GM08714 (cell line): ENCODE measurements around the gene MYH14.

ENCODE experiments used
- H3K4me3 ChIP-seq: fragments of 200-500 bp; sonication (Bioruptor generic); 2 replicates; pipeline ENCODE4 v1.5.1; 2014; ENCODE audit warnings: mild to moderate bottlenecking, low read length, inconsistent platforms
- ZNF274 ChIP-seq: IDR thresholded peaks from 2 replicates; pipeline ENCODE4 v1.6.1; 2012; ENCODE audit warnings: mild to moderate bottlenecking, low read depth, low read length

The MYH14 gene

DNA sequence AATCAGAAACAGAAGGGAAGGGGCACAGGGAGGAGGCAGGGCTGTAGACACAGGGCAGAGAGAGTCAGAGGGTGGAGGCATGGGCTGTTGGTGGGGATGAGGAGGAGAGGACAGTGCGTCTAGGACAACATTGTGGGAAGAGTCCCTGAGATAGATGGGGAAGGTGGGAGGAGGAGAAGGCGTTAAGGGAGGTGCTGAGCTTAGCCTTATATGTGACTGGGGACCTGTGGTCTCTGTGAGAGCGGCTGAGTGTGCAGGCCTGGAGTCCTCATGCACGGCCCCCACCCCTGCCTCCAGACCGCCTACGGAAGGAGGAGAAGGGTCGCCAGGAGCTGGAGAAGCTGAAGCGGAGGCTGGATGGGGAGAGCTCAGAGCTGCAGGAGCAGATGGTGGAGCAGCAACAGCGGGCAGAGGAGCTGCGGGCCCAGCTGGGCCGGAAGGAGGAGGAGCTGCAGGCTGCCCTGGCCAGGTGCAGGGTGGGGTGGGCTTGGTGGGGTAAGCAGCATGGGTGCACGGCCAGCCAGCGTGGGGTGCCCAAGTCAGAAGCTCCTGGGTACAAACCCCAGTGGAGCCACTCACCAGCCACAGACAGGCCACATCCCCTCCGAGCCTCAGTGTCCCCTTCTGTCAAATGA is 69.0 kb downstream of the MYH14 start:
- no peak overlapping the region for H3K4me3 ChIP-seq
- TF ChIP-seq ZNF274, result no peak

DNA sequence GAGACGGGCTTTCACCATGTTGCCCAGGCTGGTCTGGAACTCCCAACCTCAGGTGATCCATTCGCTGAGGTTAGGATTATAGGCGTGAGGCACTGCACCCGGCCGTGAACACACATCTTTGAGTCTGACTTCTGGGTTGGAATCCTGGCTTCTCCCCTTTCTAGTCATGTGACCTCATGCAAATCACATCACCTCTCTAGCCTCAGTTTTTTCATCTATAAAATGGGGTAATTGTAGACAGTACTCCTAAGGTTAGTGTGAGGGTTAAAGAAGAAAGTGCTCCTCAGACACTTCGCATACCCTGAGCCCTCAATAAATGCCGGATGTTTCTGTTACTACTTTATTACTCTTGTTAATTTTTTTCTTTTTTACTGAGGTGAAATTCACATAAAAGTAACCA is 70.4 kb downstream of the MYH14 start:
- TF ChIP-seq ZNF274, result no peak
- no peak overlapping the region for H3K4me3 ChIP-seq

DNA sequence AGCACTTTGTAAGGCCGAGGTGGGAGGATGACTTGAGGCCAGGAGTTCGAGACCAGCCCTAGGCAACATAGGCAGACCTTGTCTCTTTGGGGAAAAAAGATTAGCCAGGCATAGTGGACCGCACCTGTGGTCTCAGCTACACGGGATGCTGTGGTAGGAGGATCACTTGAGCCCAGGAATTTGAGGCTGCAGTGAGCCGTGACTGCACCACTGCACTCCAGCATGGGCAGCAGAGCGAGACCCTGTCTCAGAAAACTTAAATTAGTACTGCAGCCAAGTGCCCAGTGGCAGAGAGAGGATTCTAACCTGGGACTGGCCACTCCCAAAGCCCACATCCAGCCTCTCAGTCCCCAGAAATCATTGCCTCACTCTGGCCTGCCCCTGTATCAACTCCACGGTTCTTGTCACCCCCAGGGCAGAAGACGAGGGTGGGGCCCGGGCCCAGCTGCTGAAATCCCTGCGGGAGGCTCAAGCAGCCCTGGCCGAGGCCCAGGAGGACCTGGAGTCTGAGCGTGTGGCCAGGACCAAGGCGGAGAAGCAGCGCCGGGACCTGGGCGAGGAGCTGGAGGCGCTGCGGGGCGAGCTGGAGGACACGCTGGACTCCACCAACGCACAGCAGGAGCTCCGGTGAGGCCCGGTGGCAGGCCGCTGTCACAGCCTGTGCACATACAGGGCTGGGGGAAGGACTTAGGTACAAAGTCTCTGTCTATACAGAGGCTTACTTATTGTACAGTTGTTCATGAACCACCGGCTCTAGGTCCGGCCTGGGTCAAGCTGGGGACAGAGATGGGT is 72.4 kb downstream of the MYH14 start:
- H3K4me3 ChIP-seq, result no peak overlapping the region
- no peak for TF ChIP-seq ZNF274

DNA sequence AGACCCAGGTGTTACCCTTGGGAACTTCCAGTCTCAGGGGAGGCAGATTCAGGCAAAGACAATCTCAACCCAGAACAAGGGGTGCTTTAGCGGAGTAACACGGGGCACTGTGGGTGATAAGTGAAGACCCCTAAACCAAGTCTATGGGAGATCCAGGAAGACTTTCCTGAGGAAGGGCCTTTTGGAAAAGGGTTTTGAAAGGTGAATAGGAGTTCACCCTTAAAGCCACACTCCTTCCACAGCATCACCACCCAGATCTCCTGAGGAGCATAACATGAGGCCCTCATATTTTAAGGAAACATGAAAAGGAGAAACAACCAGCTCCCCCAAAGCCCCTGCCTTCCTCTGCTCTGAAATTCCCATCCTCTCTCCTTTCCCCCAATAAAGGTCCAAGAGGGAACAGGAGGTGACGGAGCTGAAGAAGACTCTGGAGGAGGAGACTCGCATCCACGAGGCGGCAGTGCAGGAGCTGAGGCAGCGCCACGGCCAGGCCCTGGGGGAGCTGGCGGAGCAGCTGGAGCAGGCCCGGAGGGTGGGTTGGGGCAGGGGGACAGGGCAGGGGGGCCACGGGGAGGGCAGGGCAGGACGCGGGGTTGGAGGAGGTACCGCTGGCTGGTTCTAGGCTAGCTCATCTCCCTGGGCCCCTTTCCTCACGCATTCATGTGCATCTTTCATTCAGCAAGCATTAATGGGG is 73.1 kb downstream of the MYH14 start:
- no peak for TF ChIP-seq ZNF274
- H3K4me3 ChIP-seq, result no peak overlapping the region

DNA sequence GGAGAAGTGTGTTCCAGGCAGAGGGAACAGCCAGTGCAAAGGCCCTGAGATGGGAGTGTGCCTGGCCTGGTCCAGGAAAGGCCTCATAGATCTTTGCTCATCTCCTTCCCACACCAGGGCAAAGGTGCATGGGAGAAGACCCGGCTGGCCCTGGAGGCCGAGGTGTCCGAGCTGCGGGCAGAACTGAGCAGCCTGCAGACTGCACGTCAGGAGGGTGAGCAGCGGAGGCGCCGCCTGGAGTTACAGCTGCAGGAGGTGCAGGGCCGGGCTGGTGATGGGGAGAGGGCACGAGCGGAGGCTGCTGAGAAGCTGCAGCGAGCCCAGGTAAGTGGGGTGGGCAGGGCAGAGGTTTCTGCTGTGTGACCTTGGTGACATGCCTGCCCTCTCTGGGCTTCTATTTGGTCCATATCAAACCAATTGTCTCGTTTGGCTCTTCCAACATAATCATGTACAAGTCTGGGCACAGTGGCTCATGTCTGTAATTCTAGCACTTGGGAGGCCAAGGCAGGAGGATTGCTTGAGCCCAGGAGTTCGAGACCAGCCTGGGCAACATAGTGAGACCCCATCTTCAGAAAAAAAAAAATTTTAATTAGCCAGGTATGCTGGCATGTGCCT is 74.7 kb downstream of the MYH14 start:
- no peak overlapping the region for H3K4me3 ChIP-seq
- TF ChIP-seq ZNF274, result no peak

DNA sequence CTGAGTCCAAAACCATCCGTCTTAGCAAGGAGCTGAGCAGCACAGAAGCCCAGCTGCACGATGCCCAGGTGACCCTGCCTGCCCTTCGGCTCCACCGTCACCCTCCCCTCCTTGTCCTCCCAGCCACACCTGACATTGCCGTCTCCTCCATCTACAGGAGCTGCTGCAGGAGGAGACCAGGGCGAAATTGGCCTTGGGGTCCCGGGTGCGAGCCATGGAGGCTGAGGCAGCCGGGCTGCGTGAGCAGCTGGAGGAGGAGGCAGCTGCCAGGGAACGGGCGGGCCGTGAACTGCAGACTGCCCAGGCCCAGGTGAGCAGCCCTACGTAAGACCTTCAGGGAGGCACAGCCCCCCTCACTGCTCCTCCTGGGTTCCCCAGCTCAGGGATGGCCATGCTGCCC is 76.7 kb downstream of the MYH14 start:
- no peak overlapping the region for H3K4me3 ChIP-seq
- TF ChIP-seq ZNF274, result no peak

DNA sequence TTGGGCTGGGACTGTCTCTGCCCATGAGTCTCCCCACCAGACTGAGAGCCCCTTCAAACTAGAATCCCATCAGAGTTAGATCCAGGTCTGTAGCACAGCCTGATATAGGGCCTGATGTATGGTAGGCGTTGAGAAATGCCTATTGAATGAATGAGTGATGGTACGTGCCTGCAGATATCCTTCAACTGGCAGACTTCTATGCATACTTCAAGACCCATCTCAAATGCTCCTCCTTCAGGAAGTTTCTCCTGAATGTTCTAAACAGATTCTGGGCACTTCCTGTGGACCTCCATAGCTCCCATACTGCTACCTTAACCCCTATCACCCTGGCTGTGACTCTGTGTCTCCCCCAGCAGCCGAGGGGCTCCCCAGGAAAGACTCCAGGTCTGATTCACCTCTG is 77.6 kb downstream of the MYH14 start:
- TF ChIP-seq ZNF274, result no peak
- H3K4me3 ChIP-seq, result no peak overlapping the region

DNA sequence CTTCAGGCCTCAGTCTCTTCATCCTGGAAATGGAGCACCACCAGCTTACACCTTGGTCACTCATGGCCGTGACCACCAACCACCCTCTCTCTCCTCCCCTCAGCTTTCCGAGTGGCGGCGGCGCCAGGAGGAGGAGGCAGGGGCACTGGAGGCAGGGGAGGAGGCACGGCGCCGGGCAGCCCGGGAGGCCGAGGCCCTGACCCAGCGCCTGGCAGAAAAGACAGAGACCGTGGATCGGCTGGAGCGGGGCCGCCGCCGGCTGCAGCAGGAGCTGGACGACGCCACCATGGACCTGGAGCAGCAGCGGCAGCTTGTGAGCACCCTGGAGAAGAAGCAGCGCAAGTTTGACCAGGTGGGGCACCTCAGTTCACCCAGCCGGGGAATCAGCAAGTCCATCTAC is 78.1 kb downstream of the MYH14 start:
- H3K4me3 ChIP-seq, result no peak overlapping the region
- TF ChIP-seq ZNF274, result no peak

DNA sequence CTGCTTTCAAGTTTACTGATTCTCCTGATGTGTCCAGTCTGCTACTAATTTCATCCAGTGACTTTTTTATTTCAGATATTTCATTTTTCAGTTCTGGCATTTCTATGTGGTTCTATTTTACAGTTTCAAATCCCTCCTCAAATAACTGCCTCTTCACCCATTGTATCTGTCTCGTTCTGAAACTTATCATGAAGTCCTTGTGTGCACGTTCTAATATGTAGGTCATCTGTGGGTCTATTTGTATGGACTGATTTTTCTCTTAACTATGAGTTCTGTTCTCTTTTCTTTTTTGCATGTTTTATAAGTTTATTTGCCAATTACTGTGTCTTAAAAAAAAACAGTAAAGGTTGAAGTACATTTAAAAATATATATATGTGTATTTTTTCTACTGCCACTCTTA is 82.4 kb downstream of the MYH14 start:
- H3K4me3 ChIP-seq, result no peak overlapping the region
- TF ChIP-seq ZNF274, result no peak

DNA sequence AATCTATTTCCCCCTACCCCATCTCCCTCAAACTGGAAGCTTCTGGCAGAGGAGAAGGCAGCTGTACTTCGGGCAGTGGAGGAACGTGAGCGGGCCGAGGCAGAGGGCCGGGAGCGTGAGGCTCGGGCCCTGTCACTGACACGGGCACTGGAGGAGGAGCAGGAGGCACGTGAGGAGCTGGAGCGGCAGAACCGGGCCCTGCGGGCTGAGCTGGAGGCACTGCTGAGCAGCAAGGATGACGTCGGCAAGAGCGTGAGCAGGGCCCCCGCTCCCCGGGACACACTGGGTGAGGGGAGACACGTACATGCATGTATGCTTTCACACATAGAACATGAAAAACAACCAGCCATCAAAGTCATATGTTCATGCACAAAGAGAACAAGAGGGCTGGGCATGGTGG is 83.0 kb downstream of the MYH14 start:
- TF ChIP-seq ZNF274, result no peak
- H3K4me3 ChIP-seq, result no peak overlapping the region

DNA sequence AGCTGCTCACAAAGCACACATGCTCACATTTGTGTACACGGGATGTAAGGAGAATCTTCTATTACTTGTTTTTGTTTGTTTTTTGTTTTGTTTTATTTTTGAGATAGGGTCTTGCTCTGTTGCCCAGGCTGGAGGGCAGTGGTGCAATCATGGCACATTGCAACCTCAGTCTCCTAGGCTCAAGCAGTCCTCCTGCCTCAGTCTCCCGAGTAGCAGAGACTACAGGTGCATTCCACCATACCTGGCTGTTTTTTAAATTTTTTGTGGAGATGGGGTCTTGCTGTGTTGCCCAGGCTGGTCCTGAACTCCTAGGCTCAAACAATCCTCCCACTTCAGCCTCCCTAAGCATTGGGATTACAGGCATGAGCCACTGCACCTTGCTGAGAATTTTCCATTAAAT is 83.9 kb downstream of the MYH14 start:
- H3K4me3 ChIP-seq, result no peak overlapping the region
- TF ChIP-seq ZNF274, result no peak

DNA sequence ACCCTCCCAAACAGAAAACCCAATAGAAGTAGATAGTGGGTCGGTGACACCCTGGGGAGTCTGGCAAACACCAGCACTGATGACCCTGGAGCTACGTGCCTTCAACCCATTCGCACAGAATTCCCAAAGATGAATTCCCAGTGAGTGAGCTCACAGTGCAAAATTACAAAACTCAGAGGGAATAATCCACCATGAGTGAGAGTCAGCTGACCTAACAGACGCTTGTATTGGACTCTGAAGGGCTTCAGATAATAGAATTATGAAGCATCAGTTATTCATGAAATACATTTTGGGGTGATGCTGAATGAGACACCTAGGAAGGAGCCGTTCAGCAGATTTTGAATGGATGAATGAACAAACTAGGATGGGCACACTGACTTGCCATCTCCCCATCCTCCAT is 85.5 kb downstream of the MYH14 start:
- no peak for TF ChIP-seq ZNF274

DNA sequence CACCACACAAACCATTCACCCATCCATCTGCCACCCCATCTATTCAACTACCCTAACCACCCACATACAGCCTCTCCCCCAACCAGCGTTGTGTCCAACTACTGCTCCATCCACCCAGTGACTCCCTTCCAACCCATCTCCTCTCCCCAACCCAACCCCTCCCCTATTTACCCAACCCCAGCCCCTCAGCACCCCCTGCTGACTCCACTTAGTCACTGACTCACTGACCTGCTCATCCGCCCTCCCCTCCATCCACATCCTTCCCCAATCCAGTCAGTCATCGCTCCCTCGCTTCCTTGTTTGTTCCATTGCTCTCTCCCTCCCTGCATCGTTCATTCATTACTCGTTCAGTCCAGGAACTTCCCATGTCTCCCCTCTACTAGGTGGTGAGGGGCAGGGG is 86.6 kb downstream of the MYH14 start:
- TF ChIP-seq ZNF274, result no peak
- no peak overlapping the region for H3K4me3 ChIP-seq

More for the DNA sequence above, 85.5 kb downstream of the MYH14 start:
- no peak overlapping the region for H3K4me3 ChIP-seq

DNA sequence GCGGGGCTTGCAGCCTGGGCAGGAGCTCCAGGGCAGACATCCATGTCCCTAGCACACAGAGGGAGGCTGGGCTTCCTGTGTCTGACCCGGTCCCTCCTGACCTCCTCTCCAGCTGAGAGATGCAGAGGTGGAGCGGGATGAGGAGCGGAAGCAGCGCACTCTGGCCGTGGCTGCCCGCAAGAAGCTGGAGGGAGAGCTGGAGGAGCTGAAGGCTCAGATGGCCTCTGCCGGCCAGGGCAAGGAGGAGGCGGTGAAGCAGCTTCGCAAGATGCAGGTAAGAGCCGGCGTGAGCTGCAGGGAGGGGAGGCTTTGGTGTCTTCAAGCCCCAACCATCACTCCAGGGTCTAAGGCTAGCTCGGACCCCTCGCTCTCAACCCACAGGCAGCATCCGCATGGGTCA is 87.4 kb downstream of the MYH14 start:
- no peak overlapping the region for H3K4me3 ChIP-seq
- TF ChIP-seq ZNF274, result no peak

DNA sequence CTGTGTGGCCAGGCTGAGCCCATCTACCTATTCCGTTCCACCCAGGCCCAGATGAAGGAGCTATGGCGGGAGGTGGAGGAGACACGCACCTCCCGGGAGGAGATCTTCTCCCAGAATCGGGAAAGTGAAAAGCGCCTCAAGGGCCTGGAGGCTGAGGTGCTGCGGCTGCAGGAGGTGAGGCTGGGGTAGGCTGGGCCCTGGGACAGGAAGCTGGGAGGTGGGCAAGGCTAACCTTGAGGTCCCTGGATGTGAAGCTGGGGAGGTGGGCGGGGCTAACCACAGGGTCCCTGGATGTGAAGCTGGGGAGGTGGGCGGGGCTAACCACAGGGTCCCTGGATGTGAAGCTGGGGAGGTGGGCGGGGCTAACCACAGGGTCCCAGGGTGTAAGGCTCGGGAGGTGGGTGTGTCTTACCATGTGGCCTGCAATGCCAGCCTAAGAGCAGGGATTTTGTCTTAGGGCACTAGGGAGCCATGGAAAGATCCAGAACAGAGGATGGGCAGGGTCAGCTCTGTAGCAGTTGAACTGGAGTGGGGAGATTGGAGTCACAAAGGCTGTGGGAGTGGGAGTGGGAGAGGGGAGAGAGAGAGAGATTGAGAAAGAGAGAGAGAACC is 88.9 kb downstream of the MYH14 start:
- no peak overlapping the region for H3K4me3 ChIP-seq
- no peak for TF ChIP-seq ZNF274
